ENCODE data around the gene PRAMEF6. TPM values are rescaled to one million over a fixed set of nuclear protein-coding genes. Genes with fewer than 3 reads are reported as not detected.
"Not testable (repeated sequence)": the region's sequence is repeated elsewhere in the genome, so short reads cannot be mapped to it uniquely, and the experiment has no call there.

The PRAMEF6 gene
- total RNA-seq = not detected

DNA sequence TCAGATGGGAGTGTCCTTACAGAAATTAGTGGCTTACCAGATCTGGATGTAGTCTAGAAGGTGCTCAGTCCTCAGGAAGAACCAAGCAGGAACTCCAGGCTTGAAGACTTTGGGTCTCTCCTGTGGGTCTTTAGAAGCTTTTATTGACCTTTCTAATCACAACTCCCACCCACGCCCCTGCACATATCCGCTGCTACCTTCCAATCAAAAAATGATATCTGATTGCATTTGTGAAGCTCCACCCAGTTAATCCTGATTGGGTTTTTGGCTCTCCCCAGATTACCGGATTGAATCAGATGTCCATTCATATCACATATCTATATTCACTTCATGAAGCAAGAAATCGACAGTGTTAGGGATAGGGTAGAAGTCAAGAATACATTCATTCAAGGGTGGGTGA is at the start of gene PRAMEF6:
PRAMEF6 (minus strand) TSS at position 101 of the 400 bp plus-strand sequence. CDS start 5,062 bp downstream, outside the sequence.
- not testable (repeated sequence) for H3K36me3 ChIP-seq; H3K27me3 ChIP-seq; H3K4me3 ChIP-seq; H3K9me3 ChIP-seq; H3K27ac ChIP-seq; DNase-seq (ENCODE audit: low spot score in 2 of 2); H3K4me1 ChIP-seq
- 91 to 94% methylated on average over 3 to 4 of the region's 4 CpGs for WGBS, 2 donors

DNA sequence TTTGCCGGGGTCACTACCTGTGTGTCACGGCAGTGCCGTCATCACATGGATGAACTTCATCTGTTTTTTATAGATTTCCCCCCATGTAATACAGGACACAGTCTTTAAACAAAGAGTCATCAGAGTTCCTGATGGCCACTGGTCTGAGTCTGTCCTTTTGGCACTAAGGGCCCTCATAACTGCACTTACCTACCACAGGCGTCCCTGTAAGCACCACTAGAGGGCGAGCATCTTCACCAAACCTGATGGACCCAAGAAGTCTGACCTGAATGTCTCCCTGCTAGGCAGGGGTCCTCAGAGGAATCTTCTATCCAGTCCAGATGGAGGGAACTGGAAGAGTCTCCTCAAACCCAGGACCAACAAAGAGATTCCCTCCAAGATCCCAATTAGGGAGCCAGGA is 23.0 kb downstream of the PRAMEF6 start:
- H3K27ac ChIP-seq; DNase-seq (ENCODE audit: low spot score in 2 of 2); H3K4me3 ChIP-seq; H3K36me3 ChIP-seq; H3K27me3 ChIP-seq; H3K9me3 ChIP-seq; H3K4me1 ChIP-seq: not testable (repeated sequence)
- WGBS, 2 donors = no CpG with 5 or more reads among the region's 5 CpGs

DNA sequence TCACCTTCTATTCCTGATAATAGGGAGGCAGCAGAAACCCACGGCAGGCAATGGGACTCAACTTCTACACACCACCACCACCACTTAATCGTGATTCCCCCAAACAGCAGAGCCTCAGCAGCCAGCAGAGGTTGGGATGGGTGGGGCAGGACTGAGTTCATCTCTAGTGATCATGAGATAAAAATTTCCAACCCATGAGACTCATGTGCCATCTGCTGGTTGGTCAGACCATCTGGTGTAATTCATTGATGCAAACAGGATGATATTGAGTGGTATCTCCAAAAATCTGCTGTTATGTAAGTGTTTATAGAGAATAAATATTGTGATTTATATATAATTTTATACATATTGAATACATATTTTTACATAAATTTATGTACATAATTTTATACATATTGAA is 25.6 kb downstream of the PRAMEF6 start:
- not testable (repeated sequence) for DNase-seq (ENCODE audit: low spot score in 2 of 2); H3K9me3 ChIP-seq; H3K36me3 ChIP-seq; H3K27ac ChIP-seq; H3K27me3 ChIP-seq; H3K4me1 ChIP-seq; H3K4me3 ChIP-seq
- 52 to 69% methylated on average over 2 of the region's 2 CpGs for WGBS, 2 donors

DNA sequence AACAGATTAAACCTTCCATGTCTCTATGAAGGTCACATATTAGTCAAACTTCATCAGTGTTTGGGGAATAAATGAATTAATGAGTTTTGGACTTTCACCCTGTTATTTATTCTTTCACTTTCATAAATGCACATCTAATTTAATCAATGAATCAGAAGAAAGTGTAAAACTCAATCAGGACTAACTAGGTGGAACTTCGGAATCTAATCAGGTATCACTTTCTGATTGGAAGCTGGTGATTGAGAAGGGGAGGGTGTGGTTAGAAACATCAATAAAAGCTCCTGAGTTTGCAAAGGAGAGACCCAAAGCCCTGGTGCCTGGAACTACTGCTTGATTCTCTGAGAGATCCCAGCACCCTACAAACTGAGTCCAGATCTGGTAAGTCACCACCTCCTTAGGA is 31.1 kb downstream of the PRAMEF6 start, which contains the start of gene PRAMEF7:
PRAMEF7 (plus strand) TSS at position 301 of the 400 bp plus-strand sequence. CDS start 1,083 bp downstream, outside the sequence.
- not testable (repeated sequence) for H3K9me3 ChIP-seq; H3K36me3 ChIP-seq; H3K4me3 ChIP-seq; H3K27me3 ChIP-seq; H3K4me1 ChIP-seq; DNase-seq (ENCODE audit: low spot score in 2 of 2); H3K27ac ChIP-seq
- no CpG with 5 or more reads among the region's 1 CpG for whole genome bisulfite sequencing, 2 donors

DNA sequence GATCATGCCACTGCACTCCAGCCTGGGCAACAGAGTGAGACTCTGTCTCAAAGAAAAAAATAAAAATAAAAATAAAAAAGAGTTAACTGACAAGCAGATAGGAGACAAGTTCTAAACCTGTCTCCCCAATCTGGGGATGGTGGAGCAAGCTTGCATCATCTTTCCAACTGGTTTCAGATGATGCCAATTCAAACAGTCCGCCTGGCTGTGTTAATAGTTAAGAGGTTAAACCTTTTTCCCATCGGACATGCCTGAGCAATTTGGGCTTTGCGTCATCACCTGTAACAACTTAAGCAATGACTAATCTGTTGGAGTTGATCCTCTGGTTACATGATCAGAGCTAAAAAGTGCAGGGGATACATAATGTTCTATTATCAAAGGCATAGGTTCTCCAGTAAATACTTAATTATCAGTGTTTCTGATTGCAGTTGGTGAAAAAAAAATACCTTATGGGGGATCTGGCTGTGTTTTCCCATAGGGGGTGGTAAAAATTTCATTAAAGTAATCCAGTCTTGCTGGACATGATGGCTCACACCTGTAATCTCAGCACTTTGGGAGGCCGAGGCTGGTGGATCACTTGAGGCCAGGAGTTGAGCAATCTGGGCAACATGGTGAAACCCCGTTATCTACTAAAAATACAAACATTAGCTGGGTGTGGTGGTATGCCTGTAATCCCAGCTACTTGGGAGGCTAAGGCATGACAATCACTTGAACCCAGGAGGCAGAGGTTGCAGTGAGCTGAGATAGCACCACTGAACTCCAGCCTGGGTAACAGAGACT is 43.4 kb downstream of the PRAMEF6 start:
- not testable (repeated sequence) for H3K4me1 ChIP-seq; H3K9me3 ChIP-seq; H3K27ac ChIP-seq; H3K27me3 ChIP-seq; H3K4me3 ChIP-seq; H3K36me3 ChIP-seq; DNase-seq (ENCODE audit: low spot score in 2 of 2)
- WGBS, 2 donors = 84% methylated on average over 5 of the region's 5 CpGs; no CpG with 5 or more reads in 1 of the 2 donors

DNA sequence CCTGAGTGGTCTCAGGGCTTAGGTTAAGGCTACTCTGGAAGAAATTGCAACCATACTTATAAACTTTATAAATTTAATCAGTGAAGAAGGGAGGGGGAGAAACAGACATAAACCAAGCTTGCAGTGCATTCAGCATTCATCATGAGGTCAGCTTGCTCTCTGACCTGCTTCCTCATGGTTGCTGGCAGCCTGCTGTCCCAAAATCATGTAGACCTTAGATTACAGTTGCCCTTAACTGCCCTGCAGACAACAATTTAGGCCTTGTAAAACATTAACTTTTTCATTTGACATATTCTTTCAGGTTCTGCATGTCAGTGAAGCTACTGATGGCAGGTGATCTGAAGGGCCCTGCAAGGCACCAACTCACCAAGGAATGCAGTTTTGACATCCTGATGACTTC is 48.2 kb downstream of the PRAMEF6 start:
- H3K9me3 ChIP-seq; H3K27me3 ChIP-seq; H3K36me3 ChIP-seq; H3K27ac ChIP-seq; DNase-seq (ENCODE audit: low spot score in 2 of 2); H3K4me1 ChIP-seq; H3K4me3 ChIP-seq: not testable (repeated sequence)

DNA sequence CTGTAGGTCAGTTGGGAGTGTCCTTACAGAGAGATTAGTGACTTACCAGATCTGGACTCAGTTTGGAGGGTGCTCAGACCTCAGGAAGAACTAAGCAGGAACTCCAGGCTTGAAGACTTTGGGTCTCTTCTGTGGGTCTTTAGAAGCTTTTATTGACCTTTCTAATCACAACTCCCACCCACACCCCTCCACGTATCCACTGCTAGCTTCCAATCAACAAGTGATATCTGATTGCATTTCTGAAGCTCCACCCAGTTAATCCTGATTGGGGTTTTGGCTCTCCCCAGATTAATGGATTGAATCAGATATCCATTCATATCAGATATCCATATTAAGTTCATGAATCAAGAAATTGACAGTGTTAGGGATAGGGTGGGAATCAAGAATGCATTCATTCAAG is 49.2 kb downstream of the PRAMEF6 start, which contains the start of gene PRAMEF10:
PRAMEF10 (minus strand) TSS at position 101 of the 400 bp plus-strand sequence. CDS start 2,423 bp downstream, outside the sequence.
- H3K4me1 ChIP-seq; H3K4me3 ChIP-seq; H3K36me3 ChIP-seq; H3K27me3 ChIP-seq; H3K27ac ChIP-seq; H3K9me3 ChIP-seq; DNase-seq (ENCODE audit: low spot score in 2 of 2): not testable (repeated sequence)
- WGBS, 2 donors = no CpG with 5 or more reads among the region's 1 CpG

Small RNA genes lying within 50 kb of the gene (small RNA-seq; reads per million reads assigned to genes)
- not detected for gene RNU6-1072P

Other genes with a start within 250 kb of the PRAMEF6 start
- gene AADACL3, start 231.5 kb downstream of the PRAMEF6 start, total RNA-seq = not detected
- not detected for gene CFAP107, start 201.4 kb downstream of the PRAMEF6 start, total RNA-seq
- not detected for gene PRAMEF12, start 173.8 kb downstream of the PRAMEF6 start, total RNA-seq
- gene PRAMEF1, start 156.2 kb downstream of the PRAMEF6 start, total RNA-seq = not detected
- not detected for gene PRAMEF11, start 116.2 kb downstream of the PRAMEF6 start, total RNA-seq
- gene HNRNPCL1, start 98.9 kb downstream of the PRAMEF6 start, total RNA-seq = not detected
- gene PRAMEF2, start 90.5 kb downstream of the PRAMEF6 start, total RNA-seq = not detected
- not detected for gene PRAMEF4, start 61.4 kb downstream of the PRAMEF6 start, total RNA-seq
- gene PRAMEF10, start 49.3 kb downstream of the PRAMEF6 start, total RNA-seq = not detected
- not detected for gene PRAMEF7, start 31.0 kb downstream of the PRAMEF6 start, total RNA-seq
- not detected for gene PRAMEF27, start 109.0 kb upstream of the PRAMEF6 start, total RNA-seq
- gene HNRNPCL3, start 113.2 kb upstream of the PRAMEF6 start, total RNA-seq = not detected
- gene PRAMEF25, start 123.2 kb upstream of the PRAMEF6 start, total RNA-seq = not detected
- gene HNRNPCL2, start 169.3 kb upstream of the PRAMEF6 start, total RNA-seq = not detected
- gene PRAMEF26, start 208.4 kb upstream of the PRAMEF6 start, total RNA-seq = not detected
- gene HNRNPCL4, start 218.1 kb upstream of the PRAMEF6 start, total RNA-seq = not detected
- not detected for gene PRAMEF9, start 224.3 kb upstream of the PRAMEF6 start, total RNA-seq